ENCODE results near the gene NTM. TPM values are rescaled to one million over a fixed set of nuclear protein-coding genes. Genes with fewer than 3 reads are reported as not detected.

Gene NTM
- total RNA-seq, 2 experiments from 2014 or later = not detected

DNA sequence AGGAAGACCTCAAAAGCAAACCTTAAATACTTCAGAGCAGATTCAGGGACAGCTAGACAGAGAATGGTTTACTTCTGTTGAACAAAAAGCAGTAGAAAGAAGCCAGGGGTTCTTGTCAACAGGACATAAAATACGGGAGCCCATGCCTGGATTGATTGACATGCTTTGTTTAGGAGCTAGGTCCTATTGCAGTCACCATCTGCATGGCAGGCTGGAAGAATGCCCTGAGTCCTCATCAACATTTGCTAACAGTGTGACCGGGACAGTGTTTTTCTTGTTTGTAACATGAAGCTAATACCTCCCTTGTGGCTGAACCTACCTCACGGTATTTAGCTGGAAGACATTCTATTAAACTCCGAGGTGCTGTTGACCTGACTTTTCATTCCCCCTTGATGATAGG is 225.4 kb downstream of the NTM start:
- no peaks in the 10 kb centered on the region for H3K36me3 Mint-ChIP-seq (ENCODE audit: low read depth)
- ChIA-PET CTCF (interaction anchor here (1.4 kb wide), 1 partner anchor 79 kb away, joined by 3 read pairs; no protein-coding TSS in a partner anchor), POLR2A (no interaction called here)
- intact Hi-C loops (cut with micrococcal nuclease) = no loop called here
- no peak for ATAC-seq
- H3K9me3 Mint-ChIP-seq = no peaks in the 10 kb centered on the region
- TF ChIP-seq, protein P1, sequence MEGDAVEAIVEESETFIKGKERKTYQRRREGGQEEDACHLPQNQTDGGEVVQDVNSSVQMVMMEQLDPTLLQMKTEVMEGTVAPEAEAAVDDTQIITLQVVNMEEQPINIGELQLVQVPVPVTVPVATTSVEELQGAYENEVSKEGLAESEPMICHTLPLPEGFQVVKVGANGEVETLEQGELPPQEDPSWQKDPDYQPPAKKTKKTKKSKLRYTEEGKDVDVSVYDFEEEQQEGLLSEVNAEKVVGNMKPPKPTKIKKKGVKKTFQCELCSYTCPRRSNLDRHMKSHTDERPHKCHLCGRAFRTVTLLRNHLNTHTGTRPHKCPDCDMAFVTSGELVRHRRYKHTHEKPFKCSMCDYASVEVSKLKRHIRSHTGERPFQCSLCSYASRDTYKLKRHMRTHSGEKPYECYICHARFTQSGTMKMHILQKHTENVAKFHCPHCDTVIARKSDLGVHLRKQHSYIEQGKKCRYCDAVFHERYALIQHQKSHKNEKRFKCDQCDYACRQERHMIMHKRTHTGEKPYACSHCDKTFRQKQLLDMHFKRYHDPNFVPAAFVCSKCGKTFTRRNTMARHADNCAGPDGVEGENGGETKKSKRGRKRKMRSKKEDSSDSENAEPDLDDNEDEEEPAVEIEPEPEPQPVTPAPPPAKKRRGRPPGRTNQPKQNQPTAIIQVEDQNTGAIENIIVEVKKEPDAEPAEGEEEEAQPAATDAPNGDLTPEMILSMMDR (IDR thresholded peaks at IDR 0.05) = no peak
- H3K27ac Mint-ChIP-seq = no peak overlapping the region
- H3K4me1 Mint-ChIP-seq (ENCODE audit: low read depth) = no peaks in the 10 kb centered on the region
- H3K27me3 Mint-ChIP-seq = no peaks in the 10 kb centered on the region
- no peak for DNase-seq
- H3K4me3 Mint-ChIP-seq = no peak overlapping the region

DNA sequence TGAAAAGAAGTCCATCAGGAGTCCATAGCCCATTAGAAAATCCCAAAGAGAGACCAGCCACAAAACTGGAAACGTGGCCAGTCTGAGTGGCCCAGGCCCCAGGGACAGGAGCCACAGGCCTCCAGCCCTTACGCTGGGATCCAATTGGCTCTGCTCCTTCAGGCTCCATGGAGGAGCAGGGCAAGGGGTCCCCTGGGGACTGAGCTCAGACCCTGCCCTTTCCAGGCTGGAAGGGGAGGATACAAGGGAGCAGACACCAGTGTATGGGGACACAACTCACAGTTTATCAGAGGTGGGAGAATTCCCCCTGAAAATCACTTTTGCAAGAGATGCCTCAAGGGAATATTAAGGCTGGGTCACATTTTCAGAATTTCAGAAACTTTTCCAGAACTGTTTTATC is 227.5 kb downstream of the NTM start:
- TF ChIP-seq, protein P1 (IDR thresholded peaks at IDR 0.05) = no peak
- DNase-seq (no peak), ATAC-seq (no peak)
- no peaks in the 10 kb centered on the region for H3K27me3 Mint-ChIP-seq
- ChIA-PET POLR2A (no interaction called here), CTCF (no interaction called here)
- no peaks in the 10 kb centered on the region for H3K9me3 Mint-ChIP-seq
- no peaks in the 10 kb centered on the region for H3K36me3 Mint-ChIP-seq (ENCODE audit: low read depth)
- H3K4me1 Mint-ChIP-seq (ENCODE audit: low read depth) = no peaks in the 10 kb centered on the region
- intact Hi-C loops (cut with micrococcal nuclease) = no loop called here
- no peak overlapping the region for H3K4me3 Mint-ChIP-seq
- no peak overlapping the region for H3K27ac Mint-ChIP-seq

DNA sequence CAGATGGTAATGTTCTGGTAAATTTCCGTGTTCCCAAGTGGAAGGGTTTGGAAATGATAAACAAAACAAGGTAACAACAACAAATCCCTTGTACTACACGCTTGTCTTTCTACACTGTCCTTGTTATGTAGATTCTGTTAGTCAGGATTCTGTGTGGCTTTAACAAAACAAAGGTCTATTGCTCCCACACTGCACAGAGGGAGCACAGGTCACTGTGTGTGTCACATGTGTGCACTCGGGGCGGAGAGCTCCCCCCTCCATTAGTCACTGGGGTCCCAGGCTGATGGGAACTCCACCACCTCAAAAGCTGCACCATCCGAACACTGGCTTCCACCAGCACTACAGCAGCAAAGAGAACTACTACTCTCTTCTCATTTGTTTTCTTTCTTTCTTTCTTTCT is 227.9 kb downstream of the NTM start:
- CTCF ChIA-PET = no interaction called here
- DNase-seq (no peak), ATAC-seq (no peak)
- TF ChIP-seq, protein P1 (IDR thresholded peaks at IDR 0.05) = no peak
- Mint-ChIP-seq H3K27me3 (no peaks in the 10 kb centered on the region), H3K36me3 (ENCODE audit: low read depth) (no peaks in the 10 kb centered on the region), H3K4me3 (no peak overlapping the region), H3K9me3 (no peaks in the 10 kb centered on the region), H3K27ac (no peak overlapping the region), H3K4me1 (ENCODE audit: low read depth) (no peaks in the 10 kb centered on the region)
- intact Hi-C loops (cut with micrococcal nuclease) = no loop called here
- POLR2A ChIA-PET = no interaction called here

DNA sequence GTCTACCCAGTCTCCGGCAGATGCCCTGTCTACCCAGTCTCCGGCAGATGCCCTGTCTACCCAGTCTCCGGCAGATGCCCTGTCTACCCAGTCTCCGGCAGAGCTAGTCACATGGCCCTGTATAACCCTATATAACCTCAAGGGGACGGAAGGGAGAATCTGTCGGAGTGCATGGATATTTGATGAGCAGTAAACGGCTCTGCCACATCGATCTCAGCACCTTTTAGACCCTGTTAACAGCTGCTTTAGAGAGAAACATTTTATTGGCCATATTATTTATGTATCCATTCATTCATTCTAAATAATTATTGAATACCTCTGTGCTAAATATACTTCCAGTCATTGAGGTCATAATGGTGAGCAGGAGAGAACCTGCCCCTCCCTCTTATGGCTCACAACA is 228.9 kb downstream of the NTM start:
- CTCF ChIA-PET = no interaction called here
- Mint-ChIP-seq H3K4me1 (ENCODE audit: low read depth) (no peaks in the 10 kb centered on the region), H3K4me3 (no peak overlapping the region), H3K27ac (no peak overlapping the region), H3K9me3 (no peaks in the 10 kb centered on the region), H3K36me3 (ENCODE audit: low read depth) (no peaks in the 10 kb centered on the region), H3K27me3 (no peaks in the 10 kb centered on the region)
- TF ChIP-seq, protein P1 (IDR thresholded peaks at IDR 0.05) = no peak
- intact Hi-C loops (cut with micrococcal nuclease) = no loop called here
- no peak for ATAC-seq
- POLR2A ChIA-PET = no interaction called here
- DNase-seq = no peak

DNA sequence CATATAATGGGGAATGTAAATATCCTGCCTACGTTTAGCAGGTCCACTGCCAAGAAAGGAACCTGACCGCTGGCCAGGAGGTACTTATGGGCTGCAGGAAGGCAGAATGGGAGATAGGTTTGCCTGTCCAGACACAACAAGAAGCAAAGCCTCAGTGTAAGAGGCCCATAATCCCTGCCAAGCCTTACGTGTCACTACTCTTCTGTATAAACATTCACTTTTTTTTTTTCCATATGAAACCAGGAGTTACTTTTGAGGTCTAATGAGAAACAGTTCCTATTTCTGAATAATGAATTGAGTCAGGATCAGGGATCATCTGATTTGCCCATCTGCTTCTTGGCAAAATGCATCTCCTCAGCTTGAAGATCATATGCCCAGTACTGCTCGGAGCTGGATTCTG is 230.2 kb downstream of the NTM start:
- DNase-seq = no peak
- Mint-ChIP-seq H3K27me3 (no peaks in the 10 kb centered on the region), H3K4me1 (ENCODE audit: low read depth) (no peaks in the 10 kb centered on the region), H3K27ac (no peak overlapping the region), H3K4me3 (no peak overlapping the region), H3K9me3 (no peaks in the 10 kb centered on the region), H3K36me3 (ENCODE audit: low read depth) (no peaks in the 10 kb centered on the region)
- intact Hi-C loops (cut with micrococcal nuclease) = no loop called here
- ATAC-seq = no peak
- ChIA-PET POLR2A (no interaction called here), CTCF (no interaction called here)
- TF ChIP-seq, protein P1 (IDR thresholded peaks at IDR 0.05) = no peak
